Mesenchymal stem cell (in vitro differentiated cells and primary cell): ENCODE measurements around the gene SPEG.

Experiments
- DNase-seq: peaks from one replicate; pipeline ENCODE4 v3.0.0-alpha.2; 2013
- H2AFZ ChIP-seq: one replicate; pipeline ENCODE4 v1.6.1; 2013; ENCODE audit warnings: low read depth, mild to moderate bottlenecking, control low read depth, inconsistent platforms, low read length, moderate library complexity
- H2AK5ac ChIP-seq: 2 replicates; pipeline ENCODE4 v1.6.1; 2013; ENCODE audit warnings: low read length, moderate library complexity, mild to moderate bottlenecking, inconsistent platforms; ENCODE audit not compliant: severe bottlenecking
- H2BK120ac ChIP-seq: one replicate; pipeline ENCODE4 v1.6.1; 2013; ENCODE audit warnings: low read depth, mild to moderate bottlenecking, inconsistent platforms, low read length, moderate library complexity
- H2BK12ac ChIP-seq, 2 experiments: one replicate each; pipeline ENCODE4 v1.6.1; 2013; ENCODE audit warnings: inconsistent platforms in 2 of 2, low read length in 2 of 2, mild to moderate bottlenecking in 2 of 2, moderate library complexity in 2 of 2, control low read depth in 1 of 2
- H2BK15ac ChIP-seq: one replicate; pipeline ENCODE4 v1.6.1; 2013; ENCODE audit warnings: mild to moderate bottlenecking, low read depth, inconsistent platforms; ENCODE audit not compliant: poor library complexity, severe bottlenecking
- H2BK5ac ChIP-seq: 2 replicates; pipeline ENCODE4 v1.6.1; 2013; ENCODE audit warnings: low read depth, mild to moderate bottlenecking, low read length, control low read depth, inconsistent platforms; ENCODE audit not compliant: poor library complexity, severe bottlenecking
- H3K14ac ChIP-seq, 2 experiments: one replicate each; pipeline ENCODE4 v1.6.1; 2013; ENCODE audit warnings: inconsistent platforms in 2 of 2, low read length in 2 of 2, control low read depth in 1 of 2, mild to moderate bottlenecking in 1 of 2, moderate library complexity in 1 of 2
- H3K18ac ChIP-seq, 2 experiments: one replicate each; pipeline ENCODE4 v1.6.1; 2013; ENCODE audit warnings: inconsistent platforms in 2 of 2, low read length in 2 of 2, control low read depth in 1 of 2, low read depth in 1 of 2, mild to moderate bottlenecking in 1 of 2
- H3K23ac ChIP-seq, 2 experiments: one replicate each; pipeline ENCODE4 v1.6.1; 2013; ENCODE audit warnings: inconsistent platforms in 2 of 2, low read length in 2 of 2, mild to moderate bottlenecking in 2 of 2, moderate library complexity in 2 of 2, control low read depth in 1 of 2
- H3K27ac ChIP-seq: 2 replicates; pipeline ENCODE4 v1.5.1; 2013; ENCODE audit warnings: mild to moderate bottlenecking, moderate library complexity, low read length, control low read depth, inconsistent platforms; ENCODE audit not compliant: poor library complexity, severe bottlenecking
- H3K27me3 ChIP-seq, 2 experiments: 2 replicates each; pipeline versions ENCODE4 v1.6.1 to v1.7.0; 2013; ENCODE audit warnings: low read length in 2 of 2, mild to moderate bottlenecking in 2 of 2, moderate library complexity in 2 of 2, control low read depth in 1 of 2, inconsistent platforms in 1 of 2; ENCODE audit not compliant: control insufficient read depth in 1 of 2, insufficient read depth in 1 of 2
- H3K36me3 ChIP-seq, 2 experiments: 2 replicates each; pipeline versions ENCODE4 v1.6.1 to v1.7.0; 2013; ENCODE audit warnings: low read length in 2 of 2, control low read depth in 1 of 2, inconsistent platforms in 1 of 2, low read depth in 1 of 2, mild to moderate bottlenecking in 1 of 2; ENCODE audit not compliant: insufficient read depth in 2 of 2, control insufficient read depth in 1 of 2
- H3K4ac ChIP-seq, 2 experiments: one replicate each; pipeline ENCODE4 v1.6.1; 2013; ENCODE audit warnings: inconsistent platforms in 2 of 2, low read length in 2 of 2, mild to moderate bottlenecking in 2 of 2, moderate library complexity in 2 of 2, control low read depth in 1 of 2, low read depth in 1 of 2
- H3K4me1 ChIP-seq: 2 replicates; pipeline ENCODE4 v1.6.1; 2013; ENCODE audit warnings: low read depth, low read length, control low read depth; ENCODE audit not compliant: control insufficient read depth, insufficient read depth
- H3K4me2 ChIP-seq: 2 replicates; pipeline ENCODE4 v1.6.1; 2013; ENCODE audit warnings: low read length, mild to moderate bottlenecking, inconsistent platforms; ENCODE audit not compliant: poor library complexity, severe bottlenecking
- H3K4me3 ChIP-seq, 2 experiments: 2 replicates each; pipeline versions ENCODE4 v1.5.1 to v1.7.0; 2013; ENCODE audit warnings: low read length in 2 of 2, mild to moderate bottlenecking in 2 of 2, control low read depth in 1 of 2, low read depth in 1 of 2; ENCODE audit not compliant: insufficient read depth in 1 of 2
- H3K79me1 ChIP-seq: replicated peaks from 2 replicates; pipeline ENCODE4 v1.6.1; 2013; ENCODE audit warnings: mild to moderate bottlenecking, control low read depth, low read length, inconsistent platforms; ENCODE audit not compliant: poor library complexity, severe bottlenecking
- H3K9ac ChIP-seq: 2 replicates; pipeline ENCODE4 v1.7.0; 2013; ENCODE audit warnings: mild to moderate bottlenecking, low read length, moderate library complexity
- H3K9me3 ChIP-seq: 2 replicates; pipeline ENCODE4 v1.7.0; 2013; ENCODE audit warnings: mild to moderate bottlenecking, low read length; ENCODE audit not compliant: control insufficient read depth
- H4K8ac ChIP-seq: one replicate; pipeline ENCODE4 v1.6.1; 2013; ENCODE audit warnings: inconsistent platforms, mild to moderate bottlenecking, low read length, moderate library complexity
- H4K91ac ChIP-seq: one replicate; pipeline ENCODE4 v1.6.1; 2013; ENCODE audit warnings: mild to moderate bottlenecking, low read length, inconsistent platforms
- WGBS: methylation state at CpG from one replicate; pipeline ENCODE4 v1.1.7; 2013; ENCODE audit warnings: mixed read lengths; 5-methylcytosine and 5-hydroxymethylcytosine counted together

The SPEG gene

DNA sequence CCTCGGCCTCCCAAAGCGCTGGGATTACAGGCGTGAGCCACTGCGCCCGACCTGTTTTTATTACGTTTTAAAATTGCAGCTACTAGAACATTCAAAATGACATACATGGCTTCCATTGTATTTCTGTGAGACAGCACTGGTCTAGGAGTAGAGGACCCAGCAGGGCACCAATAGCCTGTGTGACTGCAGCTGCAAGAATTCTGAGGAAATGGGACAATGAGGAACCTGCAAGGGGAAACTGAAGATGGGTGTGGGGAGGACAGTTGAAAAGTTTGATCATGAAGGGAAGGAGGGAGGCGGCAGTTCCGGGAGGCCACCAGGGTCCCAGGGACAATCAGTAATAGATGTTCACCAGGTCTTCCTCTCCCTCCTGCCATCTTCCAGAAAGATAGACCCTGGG lies 33.0 kb upstream of the SPEG start:
- Histone ChIP-seq H3K18ac (no peak overlapping the region), H2AK5ac (no peak overlapping the region), H3K4me2 (no peak overlapping the region), H4K8ac (no peak overlapping the region), H3K14ac (no peak overlapping the region), H2BK120ac (no peak overlapping the region), H3K27me3 (no peaks in the 10 kb centered on the region), H3K9ac (no peak overlapping the region), H3K36me3 (no peaks in the 10 kb centered on the region), H3K79me1 (no peaks in the 10 kb centered on the region), H3K4me1 (peaks cover 6% of the 10 kb centered on the region), H2BK5ac (no peak overlapping the region), H3K27ac (no peak overlapping the region), H2AFZ (no peak overlapping the region), H3K9me3 (no peaks in the 10 kb centered on the region), H4K91ac (no peak overlapping the region), H2BK15ac (peak overlapping the region; percentile 62), H2BK12ac (no peak overlapping the region), H3K23ac (no peak overlapping the region), H3K4me3 (no peak overlapping the region), H3K4ac (no peak overlapping the region)
- 94% methylated on average over 3 of the region's 8 CpGs for WGBS
- no peak for DNase-seq

DNA sequence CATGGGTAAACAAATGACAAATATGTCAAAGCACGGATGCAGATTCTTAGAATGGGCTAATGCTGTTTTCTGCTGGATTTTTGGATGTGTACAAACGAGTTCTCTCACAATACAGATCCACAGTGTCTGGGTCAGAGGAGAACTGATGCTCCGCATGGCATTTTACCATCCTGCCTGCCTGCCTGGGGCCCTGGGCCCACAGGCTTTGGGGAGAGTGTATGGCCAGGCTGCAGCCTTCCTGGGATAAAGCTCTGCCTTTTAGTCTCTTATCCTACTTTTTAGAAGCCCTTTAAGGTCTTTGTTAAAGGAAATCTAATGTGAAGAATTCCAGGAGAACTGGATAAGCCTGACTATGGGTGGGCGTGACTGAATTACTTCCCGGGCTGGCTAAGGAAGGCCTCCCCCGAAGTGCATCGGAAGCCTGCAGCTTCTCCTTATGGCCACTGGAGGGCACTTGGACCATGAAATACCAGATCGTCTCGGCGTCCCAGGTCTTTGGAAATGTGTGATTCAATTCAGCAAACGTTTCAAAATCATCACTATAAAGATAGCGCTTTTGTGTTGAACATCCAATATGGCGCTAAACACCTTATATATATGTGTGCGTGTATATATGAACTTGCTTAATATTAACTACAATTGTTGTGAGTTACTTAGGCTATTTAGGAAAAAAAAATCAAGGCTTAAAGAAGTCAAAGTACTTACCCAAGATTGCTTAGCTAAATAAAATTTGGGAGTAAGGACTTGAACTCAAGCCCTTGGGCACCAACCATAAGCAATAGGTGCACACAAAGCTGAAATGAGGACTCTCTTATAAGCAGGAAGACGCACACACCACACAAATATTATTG lies 31.8 kb upstream of the SPEG start:
- no peak overlapping the region for H3K27ac ChIP-seq
- WGBS = 20% methylated on average over 10 of the region's 15 CpGs
- H2BK5ac ChIP-seq = no peak overlapping the region
- H3K4me3 ChIP-seq = no peak overlapping the region
- H3K36me3 ChIP-seq = no peaks in the 10 kb centered on the region
- no peaks in the 10 kb centered on the region for H3K27me3 ChIP-seq
- H3K4me1 ChIP-seq = peaks cover 13% of the 10 kb centered on the region
- peak overlapping the region in 1 of 2 experiments; percentile 60 for H3K18ac ChIP-seq
- H3K14ac ChIP-seq = no peak overlapping the region
- peak overlapping the region; percentile 17 for H3K9ac ChIP-seq
- H2BK12ac ChIP-seq = peak overlapping the region in 1 of 2 experiments; percentile 60
- H3K4ac ChIP-seq = no peak overlapping the region
- H4K8ac ChIP-seq = peak overlapping the region; percentile 66
- peak overlapping the region; percentile 18 for H2AFZ ChIP-seq
- H3K4me2 ChIP-seq = no peak overlapping the region
- peak; percentile 86 for DNase-seq
- H2BK15ac ChIP-seq = no peak overlapping the region
- no peak overlapping the region for H2AK5ac ChIP-seq
- H4K91ac ChIP-seq = no peak overlapping the region
- H3K79me1 ChIP-seq = no peaks in the 10 kb centered on the region
- no peak overlapping the region for H2BK120ac ChIP-seq
- H3K23ac ChIP-seq = no peak overlapping the region
- H3K9me3 ChIP-seq = no peaks in the 10 kb centered on the region

GRCh38 chr2:219403861-219404260 lies 30.8 kb upstream of the SPEG start:
- Histone ChIP-seq H3K79me1 (no peaks in the 10 kb centered on the region), H2BK120ac (no peak overlapping the region), H2BK5ac (no peak overlapping the region), H3K4me1 (peaks cover 21% of the 10 kb centered on the region), H2AFZ (no peak overlapping the region), H3K9ac (peak overlapping the region; percentile 22), H3K4me2 (no peak overlapping the region), H3K27me3 (no peaks in the 10 kb centered on the region), H4K91ac (no peak overlapping the region), H3K27ac (no peak overlapping the region), H2BK15ac (no peak overlapping the region), H3K4ac (no peak overlapping the region), H3K4me3 (no peak overlapping the region), H2BK12ac (no peak overlapping the region), H3K14ac (no peak overlapping the region), H4K8ac (no peak overlapping the region), H3K18ac (peak overlapping the region in 1 of 2 experiments; percentile 26), H3K9me3 (no peaks in the 10 kb centered on the region), H3K36me3 (no peaks in the 10 kb centered on the region), H2AK5ac (no peak overlapping the region), H3K23ac (no peak overlapping the region)
- DNase-seq = no peak
- WGBS = 94% methylated on average over 9 of the region's 9 CpGs

- Histone ChIP-seq H2BK12ac (peak overlapping the region in 1 of 2 experiments; percentile 14), H3K4ac (no peak overlapping the region), H2BK15ac (peak overlapping the region; percentile 44), H3K9me3 (no peaks in the 10 kb centered on the region), H2AK5ac (peak overlapping the region; percentile 3), H3K36me3 (no peaks in the 10 kb centered on the region), H3K79me1 (no peaks in the 10 kb centered on the region), H3K14ac (no peak overlapping the region), H4K8ac (peak overlapping the region; percentile 5), H2BK5ac (no peak overlapping the region), H4K91ac (no peak overlapping the region), H3K9ac (peak overlapping the region; percentile 14), H3K27me3 (no peaks in the 10 kb centered on the region), H3K4me1 (peaks cover 25% of the 10 kb centered on the region), H2AFZ (no peak overlapping the region), H3K27ac (no peak overlapping the region), H3K18ac (no peak overlapping the region), H3K4me2 (no peak overlapping the region), H3K23ac (no peak overlapping the region), H2BK120ac (no peak overlapping the region), H3K4me3 (no peak overlapping the region)
- 75% methylated on average over 10 of the region's 10 CpGs for WGBS
- no peak for DNase-seq
These were observed 30.2 kb upstream of the SPEG start for GRCh38 chr2:219404291-219404910.
